HTR-8/SVneo (cell line): ENCODE data around the gene GOLGA2.
"Not testable (repeated sequence)": the region's sequence is repeated elsewhere in the genome, so short reads cannot be mapped to it uniquely, and the experiment has no call there.

Experiments
- DNase-seq: peaks from one replicate; pipeline ENCODE4 v3.0.0; 2011; ENCODE audit warnings: low spot score, mixed read lengths; ENCODE audit not compliant: insufficient read length
- FAIRE-seq: peaks from 2 replicates; lab custom pipeline; 2011; peaks lifted over from hg19 to GRCh38; lab: Jason Lieb, UNC

GOLGA2 gene

GRCh38 chr9:128296340-128297220 is 20.8 kb upstream of the GOLGA2 start:
- FAIRE-seq, result no peak
- no peak for DNase-seq

- no peak for FAIRE-seq
- no peak for DNase-seq
These were observed 18.3 kb upstream of the GOLGA2 start for GRCh38 chr9:128294142-128294541.

DNA sequence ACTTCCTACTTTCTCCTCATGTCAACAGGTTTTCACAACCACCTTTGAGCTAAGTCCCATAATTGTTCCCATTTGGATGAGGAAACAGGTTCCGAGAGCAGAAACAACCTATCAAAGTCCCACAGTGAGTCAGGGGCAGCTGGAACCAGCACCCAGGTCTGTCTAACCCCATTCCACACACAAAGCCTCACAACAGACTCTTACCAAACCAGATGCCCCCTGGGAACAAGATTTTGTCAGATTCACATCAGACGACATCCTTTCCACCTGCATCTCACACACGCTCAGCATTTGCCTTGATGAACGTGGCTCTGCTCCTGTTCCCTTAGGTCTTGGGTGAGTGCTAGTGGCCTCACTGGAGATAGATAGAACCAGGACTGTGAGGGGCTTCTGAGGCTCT is 17.3 kb upstream of the GOLGA2 start:
- no peak for FAIRE-seq

GRCh38 chr9:128292009-128292408 is 16.2 kb upstream of the GOLGA2 start:
- no peak for FAIRE-seq
- DNase-seq, result no peak

More for the DNA sequence above, 17.3 kb upstream of the GOLGA2 start:
- no peak for DNase-seq

GRCh38 chr9:128288273-128289004 is 12.6 kb upstream of the GOLGA2 start:
- DNase-seq (no peak), FAIRE-seq (no peak)

GRCh38 chr9:128286440-128286839 is 10.6 kb upstream of the GOLGA2 start:
- DNase-seq (no peak), FAIRE-seq (no peak)

DNA sequence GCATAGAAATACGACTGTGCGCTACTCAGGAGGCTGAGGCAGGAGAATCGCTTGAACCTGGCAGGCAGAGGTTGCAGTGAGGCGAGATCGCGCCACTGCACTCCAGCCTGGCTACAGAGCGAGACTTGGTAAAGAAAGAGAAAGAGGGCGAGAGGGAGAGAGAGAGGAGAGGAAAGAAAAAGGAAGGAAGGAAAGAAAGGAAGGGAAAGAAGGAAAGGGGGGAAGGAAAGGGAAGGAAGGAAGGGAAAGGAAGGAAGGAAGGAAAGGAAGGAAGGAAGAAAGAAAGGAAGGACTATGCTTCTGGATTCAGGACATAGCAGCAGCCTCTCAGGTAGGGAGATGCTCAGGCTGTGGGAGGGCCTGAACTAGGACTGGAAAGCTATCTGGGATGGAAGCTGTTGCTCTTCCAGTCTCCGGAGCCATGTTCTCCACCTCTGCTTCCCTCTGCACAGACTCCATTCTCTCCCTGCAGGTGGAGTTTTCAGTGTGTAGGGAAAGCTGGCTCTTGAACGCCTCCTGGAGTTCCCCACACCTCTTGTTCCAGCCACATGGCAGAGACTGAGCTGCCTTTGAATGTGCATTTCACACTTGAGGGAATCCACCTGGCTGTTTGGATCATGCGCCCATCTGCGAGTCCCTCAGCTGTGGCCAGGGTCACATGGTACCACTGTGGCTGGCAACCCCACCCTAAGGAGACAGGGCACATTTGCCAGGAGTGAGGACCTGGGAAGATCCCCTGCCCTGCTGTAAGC is 9.4 kb upstream of the GOLGA2 start:
- no peak for DNase-seq
- no peak for FAIRE-seq

DNA sequence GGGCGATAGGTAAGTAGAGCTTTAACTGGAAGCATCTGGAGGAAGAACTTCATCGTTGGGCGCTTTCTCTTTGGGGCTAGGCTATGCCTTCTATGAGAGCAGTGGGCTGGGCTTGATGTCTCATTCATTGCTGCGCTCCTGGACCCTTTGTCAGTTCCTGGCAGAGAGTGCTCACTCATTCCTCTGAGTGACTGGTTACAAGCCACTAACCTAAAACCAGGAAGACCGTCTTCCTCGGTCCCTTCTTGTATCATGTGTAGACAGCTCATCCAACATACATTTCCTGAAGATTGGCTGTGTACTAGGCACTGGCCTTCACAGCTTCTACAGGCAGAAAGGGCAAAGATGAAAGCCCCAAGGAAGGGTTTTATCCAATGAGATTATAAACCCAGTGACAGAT is 6.7 kb upstream of the GOLGA2 start:
- FAIRE-seq (no peak), DNase-seq (no peak)

DNA sequence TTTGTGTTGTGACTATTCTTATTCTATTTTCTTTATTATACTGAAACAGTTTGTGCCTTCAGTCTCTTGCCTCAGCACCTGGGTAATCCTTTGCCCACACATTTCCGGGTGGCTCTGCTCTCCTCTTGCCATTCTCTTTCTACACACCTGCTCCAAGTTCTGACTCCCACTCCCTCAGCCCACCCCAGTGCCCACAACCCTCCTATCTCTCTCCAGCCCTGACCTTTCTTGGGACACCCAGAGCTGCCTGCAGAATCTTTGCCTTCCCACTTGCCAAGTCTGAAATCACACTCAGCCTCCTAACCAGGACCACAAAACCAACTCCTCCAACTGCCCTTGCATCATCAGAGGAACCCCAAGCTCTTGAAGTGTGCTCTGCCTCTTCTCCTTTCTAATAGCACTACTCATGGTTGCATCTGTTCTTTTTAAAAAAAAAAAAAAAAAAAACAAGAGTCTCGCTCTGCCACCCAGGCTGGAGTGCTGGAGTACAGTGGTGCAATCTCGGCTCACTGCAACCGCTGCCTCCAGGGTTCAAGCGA is 4.3 kb upstream of the GOLGA2 start:
- DNase-seq (no peak), FAIRE-seq (no peak)

DNA sequence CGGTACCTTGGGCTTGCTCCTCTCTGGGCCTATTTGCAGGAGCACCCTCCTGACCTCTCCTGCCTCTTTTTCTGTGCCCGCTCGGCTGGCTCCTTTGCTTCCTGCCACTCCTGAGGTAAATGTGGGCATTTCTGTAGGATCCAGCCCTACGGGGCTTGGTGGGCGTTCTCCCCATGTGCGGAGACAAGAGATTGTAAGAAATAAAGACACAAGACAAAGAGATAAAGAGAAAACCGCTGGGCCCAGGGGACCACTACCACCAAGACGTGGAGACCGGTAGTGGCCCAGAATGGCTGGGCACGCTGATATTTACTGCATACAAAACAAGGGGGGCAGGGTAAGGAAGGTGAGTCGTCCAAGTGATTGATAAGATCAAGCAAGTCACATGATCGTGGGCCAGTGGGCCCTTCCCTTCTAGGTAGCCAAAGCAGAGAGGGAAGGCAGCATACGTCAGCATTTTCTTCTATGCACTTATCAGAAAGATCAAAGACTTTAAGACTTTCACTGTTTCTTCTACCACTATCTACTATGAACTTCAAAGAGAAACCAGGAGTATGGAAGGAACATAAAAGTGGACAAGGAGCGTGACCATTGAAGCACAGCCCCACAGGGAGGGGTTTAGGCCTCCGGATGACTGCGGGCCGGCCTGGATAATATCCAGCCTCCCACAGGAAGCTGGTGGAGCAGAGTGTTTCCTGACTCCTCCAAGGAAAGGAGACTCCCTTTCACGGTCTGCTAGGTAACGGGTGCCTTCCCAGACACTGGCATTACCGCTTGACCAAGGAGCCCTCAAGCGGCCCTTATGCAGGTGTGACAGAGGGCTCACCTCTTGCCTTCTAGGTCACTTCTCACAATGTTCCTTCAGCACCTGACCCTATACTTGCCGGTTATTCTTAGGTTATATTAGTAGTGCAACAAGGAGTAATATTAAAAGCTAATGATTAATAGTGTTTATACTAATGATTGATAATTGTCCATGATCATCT is 3.6 kb upstream of the GOLGA2 start:
- DNase-seq, FAIRE-seq: not testable (repeated sequence)

GRCh38 chr9:128276574-128277270 is 915 bp upstream of the GOLGA2 start:
- no peak for FAIRE-seq
- peak; percentile 30 for DNase-seq

DNA sequence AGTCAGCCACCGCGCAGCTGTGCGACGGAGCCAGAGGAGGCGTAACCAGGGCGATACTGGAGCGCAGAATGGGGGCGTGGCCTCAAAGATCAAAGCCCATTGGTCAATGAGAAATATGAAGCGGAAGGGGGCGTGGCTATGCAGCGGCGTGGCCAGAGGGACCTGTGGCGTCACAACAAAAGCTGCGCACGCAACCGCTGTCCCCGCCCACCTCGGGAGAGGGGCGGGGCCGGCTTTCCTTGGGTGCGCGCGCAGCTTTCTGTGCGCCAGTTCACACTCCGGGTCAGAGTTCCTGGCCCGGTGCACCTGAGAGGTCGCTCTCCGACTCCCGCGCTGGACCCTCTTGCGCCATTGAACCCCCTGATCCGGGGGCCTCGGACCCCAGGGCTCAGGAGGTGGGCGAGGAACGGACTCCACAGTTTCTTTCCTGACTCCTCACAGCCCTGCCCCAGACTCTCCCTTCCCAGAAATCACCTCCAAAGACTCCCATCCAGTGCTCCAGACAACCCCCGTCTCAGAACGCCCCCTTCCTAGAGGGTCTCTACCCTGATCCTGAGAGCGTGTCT is 284 bp upstream of the GOLGA2 start, which contains the start of gene SWI5:
SWI5 (plus strand) TSS at position 269 of the 566 bp plus-strand sequence.
- peak; percentile 59 for FAIRE-seq
- peak; percentile 95 for DNase-seq

GRCh38 chr9:128274245-128274644 is 1.6 kb downstream of the GOLGA2 start:
- no peak for FAIRE-seq
- DNase-seq, result no peak

- FAIRE-seq (no peak), DNase-seq (no peak)
These were observed 4.3 kb downstream of the GOLGA2 start for GRCh38 chr9:128271512-128271911.

- DNase-seq (no peak), FAIRE-seq (no peak)
These were observed 4.7 kb downstream of the GOLGA2 start for GRCh38 chr9:128271112-128271511.

DNA sequence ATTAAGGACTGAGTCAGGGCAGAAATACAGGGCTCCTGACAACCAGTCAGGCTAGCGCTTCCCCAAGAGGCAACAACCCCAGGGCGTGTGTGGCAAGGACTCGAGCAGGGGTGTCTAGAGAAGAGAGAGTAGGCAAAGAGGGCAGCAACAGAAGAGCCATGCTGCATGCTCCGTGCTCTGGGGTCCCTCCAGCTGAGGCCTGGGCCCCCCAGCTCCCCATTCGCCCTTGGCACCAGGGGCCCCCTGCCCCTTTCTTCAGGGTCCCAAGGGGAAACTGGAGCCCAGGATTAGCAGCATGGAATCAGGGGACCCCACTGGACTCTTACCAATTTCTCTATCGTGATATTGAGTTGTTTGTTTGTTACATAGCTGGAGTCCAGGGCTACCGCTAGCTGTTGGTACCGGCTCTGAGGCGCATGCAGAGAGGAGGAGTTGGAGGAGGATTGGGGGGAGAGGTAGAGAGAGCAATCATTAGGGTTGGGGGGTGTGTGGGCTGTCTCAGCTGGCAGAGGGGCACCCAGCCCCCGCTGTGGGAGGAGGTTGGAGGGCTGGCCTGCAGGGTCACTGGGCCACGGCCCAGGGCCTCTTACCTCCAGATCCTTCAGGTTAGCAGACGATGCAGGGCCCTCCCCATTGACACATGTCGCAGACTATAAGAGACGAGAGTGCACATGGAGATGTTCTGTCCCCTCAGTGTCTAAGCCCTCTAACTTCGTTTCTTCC is 8.8 kb downstream of the GOLGA2 start:
- DNase-seq, result no peak

DNA sequence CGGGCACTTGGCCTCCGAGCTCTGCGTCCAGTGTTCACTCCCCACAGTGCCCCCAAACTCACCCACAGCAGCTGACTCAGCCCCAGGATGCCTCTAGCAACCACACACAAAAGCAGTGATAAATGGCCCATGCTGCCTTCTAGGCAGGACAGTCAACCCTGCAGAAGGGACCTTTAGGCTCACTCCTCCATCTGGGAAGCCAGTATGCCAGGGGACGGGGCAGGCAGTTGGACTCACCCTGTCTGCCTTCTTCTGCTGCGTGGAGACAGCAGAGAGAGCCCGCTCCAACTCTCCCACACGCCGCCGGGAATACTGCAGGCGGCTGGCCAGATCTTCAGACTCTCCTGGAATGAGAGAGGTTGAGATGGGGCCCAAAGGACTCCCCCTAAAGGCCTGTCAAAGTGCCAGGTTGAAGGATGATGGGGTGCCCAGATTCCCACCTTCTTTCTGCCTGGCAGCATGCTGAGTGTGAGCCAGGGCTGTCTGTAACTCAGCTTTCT is 10.4 kb downstream of the GOLGA2 start:
- FAIRE-seq, result no peak
- DNase-seq, result no peak

More for the DNA sequence above, 8.8 kb downstream of the GOLGA2 start:
- FAIRE-seq, result no peak
